GM20431 (cell line): ENCODE data around the gene MRAP.

Experiments used
- in situ Hi-C: fragments of 300-500 bp; cut with MseI, MboI; formaldehyde crosslinking; loops from one replicate; pipeline ENCODE4 v1.15.0; 2020; ENCODE audit warnings: low sequenced_read_pairs; ENCODE audit not compliant: unreplicated experiment

Gene MRAP

DNA sequence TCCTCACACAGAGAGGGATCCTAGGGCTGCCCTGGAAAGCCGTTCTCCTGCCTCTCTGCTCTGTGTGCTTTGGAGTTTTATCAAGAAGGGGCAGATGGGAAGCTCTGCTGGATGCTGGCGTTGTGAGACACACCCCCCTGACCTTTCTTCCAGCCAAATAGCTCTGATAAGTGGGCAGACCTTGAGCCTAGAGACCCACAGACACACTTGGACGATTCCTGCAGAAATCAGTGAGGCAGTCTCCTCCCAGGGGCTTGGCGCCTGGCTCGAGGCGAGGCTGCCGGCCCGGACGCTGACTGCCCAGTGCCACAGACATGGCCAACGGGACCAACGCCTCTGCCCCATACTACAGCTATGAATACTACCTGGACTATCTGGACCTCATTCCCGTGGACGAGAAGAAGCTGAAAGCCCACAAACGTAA, at the start of gene MRAP:
Gene MRAP (plus strand): TSS at position 198 of the 424 bp plus-strand sequence. CDS start 117 bp downstream, at position 315.
- in situ Hi-C loops: no loop called here

GRCh38 chr21:32249511-32250280, 49.0 kb upstream of the MRAP start:
- in situ Hi-C loops: loop anchor here (25.0 kb wide), 1 partner anchor 387 kb away; the partner anchor contains the start of gene HUNK

- in situ Hi-C loops: loop anchor here (25.0 kb wide), 1 partner anchor 390 kb away; the partner anchor contains the start of gene HUNK
Measured at GRCh38 chr21:32252136-32252535, 46.5 kb upstream of the MRAP start.

- in situ Hi-C loops: loop anchor here (25.0 kb wide), 1 partner anchor 391 kb away; the partner anchor contains the start of gene HUNK
Measured at GRCh38 chr21:32253215-32253641, 45.4 kb upstream of the MRAP start.

DNA sequence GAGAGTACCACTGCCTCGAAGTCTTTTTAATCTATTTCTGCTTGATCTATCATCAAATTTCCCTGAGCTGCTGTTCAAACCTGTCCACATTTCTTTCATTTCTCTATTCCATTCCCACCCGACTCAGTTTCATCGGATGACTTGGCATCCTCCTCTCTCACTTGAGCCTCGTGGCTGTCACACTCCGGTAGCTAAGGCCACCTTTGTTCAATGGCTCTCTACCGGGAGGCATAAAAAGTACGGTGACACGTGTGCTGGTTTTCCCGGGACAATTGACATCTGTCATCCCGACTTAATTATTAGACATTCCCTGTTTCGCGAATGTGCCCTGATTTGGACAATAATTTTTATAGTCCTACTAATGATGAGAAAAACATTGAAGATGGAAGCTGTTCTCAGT, 42.4 kb upstream of the MRAP start:
- in situ Hi-C loops: loop anchor here (25.0 kb wide), 1 partner anchor 394 kb away; the partner anchor contains the start of gene HUNK

GRCh38 chr21:32256873-32257620, 41.6 kb upstream of the MRAP start:
- in situ Hi-C loops: loop anchor here (25.0 kb wide), 1 partner anchor 395 kb away; the partner anchor contains the start of gene HUNK

- in situ Hi-C loops: loop anchor here (25.0 kb wide), 1 partner anchor 396 kb away; the partner anchor contains the start of gene HUNK
Measured at GRCh38 chr21:32257962-32258785, 40.5 kb upstream of the MRAP start.

DNA sequence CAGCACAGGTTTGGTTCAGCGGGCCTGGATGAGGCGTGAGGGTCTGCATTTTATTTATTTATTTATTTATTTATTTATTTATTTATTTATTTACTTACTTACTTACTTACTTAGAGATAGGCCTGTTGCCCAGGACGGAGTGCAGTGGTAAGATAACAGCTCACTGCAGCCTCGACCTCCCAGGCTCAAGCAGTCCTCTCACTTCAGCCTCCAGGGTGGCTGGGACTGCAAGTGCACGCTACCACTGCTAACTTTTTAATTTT, 39.9 kb upstream of the MRAP start:
- in situ Hi-C loops: loop anchor here (25.0 kb wide), 1 partner anchor 396 kb away; the partner anchor contains the start of gene HUNK

- in situ Hi-C loops: loop anchor here (25.0 kb wide), 1 partner anchor 398 kb away; the partner anchor contains the start of gene HUNK
Measured at GRCh38 chr21:32260130-32260529, 38.5 kb upstream of the MRAP start.

DNA sequence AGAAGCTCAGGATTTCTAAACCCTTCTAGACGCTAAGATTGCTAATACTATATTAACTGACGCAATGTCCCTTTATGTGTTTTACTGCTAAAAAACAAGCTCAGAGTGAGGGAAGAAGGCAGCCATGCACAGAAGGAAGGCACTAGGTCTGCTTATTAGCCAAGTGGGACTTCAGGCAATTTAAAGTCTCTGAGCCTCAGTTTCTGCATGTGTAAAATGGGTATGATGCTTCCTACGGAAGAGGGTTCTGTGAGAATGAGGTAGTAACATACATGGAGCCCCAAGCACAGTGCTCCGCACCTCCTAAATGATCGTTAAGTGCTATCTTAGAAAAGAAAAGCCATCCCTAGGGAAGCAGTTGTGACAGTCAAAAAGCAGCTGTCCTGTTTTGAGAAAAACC, 36.7 kb upstream of the MRAP start:
- in situ Hi-C loops: loop anchor here (25.0 kb wide), 1 partner anchor 400 kb away; the partner anchor contains the start of gene HUNK

DNA sequence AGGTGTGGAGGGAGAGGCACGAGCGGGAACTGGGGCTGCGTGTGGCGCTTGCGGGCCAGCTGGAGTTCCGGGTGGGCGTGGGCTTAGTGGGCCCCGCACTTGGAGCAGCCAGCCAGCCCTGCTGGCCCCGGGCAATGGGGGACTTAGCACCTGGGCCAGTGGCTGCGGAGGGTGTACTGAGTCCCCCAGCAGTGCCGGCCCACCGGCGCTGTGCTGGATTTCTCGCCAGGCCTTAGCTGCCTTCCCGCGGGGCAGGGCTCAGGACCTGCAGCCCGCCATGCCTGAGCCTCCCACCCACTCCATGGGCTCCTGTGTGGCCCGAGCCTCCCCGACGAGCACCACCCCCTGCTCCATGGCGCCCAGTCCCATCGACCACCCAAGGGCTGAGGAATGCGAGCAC, 33.3 kb upstream of the MRAP start:
- in situ Hi-C loops: loop anchor here (25.0 kb wide), 1 partner anchor 403 kb away; the partner anchor contains the start of gene HUNK

DNA sequence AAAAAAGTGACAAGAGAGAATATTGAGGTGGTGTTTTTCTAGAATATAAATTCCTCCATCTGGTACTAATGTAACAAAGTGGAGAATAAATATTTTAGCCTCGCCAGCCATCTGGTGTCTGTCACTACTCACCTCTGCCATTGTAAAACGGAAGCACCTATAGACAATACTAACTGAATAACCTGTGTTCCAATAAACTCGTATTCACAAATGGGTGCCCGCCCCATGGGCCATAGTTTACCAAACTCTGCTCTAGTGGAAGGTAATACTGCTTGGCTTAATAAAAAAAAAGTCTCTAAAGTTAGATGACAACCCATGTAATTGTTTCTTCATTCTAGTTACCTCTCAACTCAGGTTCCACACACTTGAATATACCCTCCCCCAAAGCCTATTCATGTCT, 27.9 kb upstream of the MRAP start:
- in situ Hi-C loops: loop anchor here (25.0 kb wide), 1 partner anchor 408 kb away; the partner anchor contains the start of gene HUNK

- in situ Hi-C loops: no loop called here
Measured at GRCh38 chr21:32276671-32277070, 22.0 kb upstream of the MRAP start.

DNA sequence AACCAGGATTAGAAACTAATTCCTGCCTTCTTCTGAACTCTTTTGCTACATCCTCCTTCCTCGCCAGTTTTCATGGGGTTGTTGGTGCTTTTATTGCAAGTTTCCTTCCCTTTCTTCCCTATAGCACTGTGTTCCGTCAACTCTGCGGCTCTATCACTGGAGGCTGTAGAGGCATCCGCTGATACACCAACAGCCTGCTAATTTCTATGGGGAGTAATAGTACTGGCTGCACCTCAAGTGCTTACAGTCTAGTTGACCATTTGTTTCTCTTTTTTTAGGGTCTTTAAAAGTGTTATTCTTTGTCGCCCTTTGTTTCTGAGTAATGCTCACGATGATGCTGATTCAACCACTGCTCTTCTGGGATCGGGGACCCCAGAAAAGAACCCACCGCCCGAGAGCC, 20.6 kb upstream of the MRAP start:
- in situ Hi-C loops: no loop called here

GRCh38 chr21:32278518-32279376, 19.9 kb upstream of the MRAP start, which contains the start of gene MIS18A:
MIS18A (minus strand) TSS chr21:32279049; CDS start chr21:32279014, 35 bp downstream.
- in situ Hi-C loops: no loop called here

DNA sequence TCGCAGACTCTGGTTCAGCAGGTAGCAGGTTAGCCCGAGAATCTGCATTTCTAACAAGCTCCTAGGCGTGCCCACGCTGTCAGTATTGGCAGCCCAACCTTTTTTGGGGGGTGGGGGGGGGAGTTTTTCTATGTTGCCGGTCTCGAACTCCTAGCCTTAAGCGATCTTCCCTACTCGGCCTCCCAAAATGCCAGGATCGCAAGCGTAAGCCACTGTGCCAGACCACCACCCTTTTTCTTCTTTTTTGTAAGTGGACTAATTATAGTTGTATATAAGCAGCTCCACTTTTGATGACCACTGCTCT, 19.3 kb upstream of the MRAP start:
- in situ Hi-C loops: no loop called here

GRCh38 chr21:32281531-32281930, 17.1 kb upstream of the MRAP start:
- in situ Hi-C loops: no loop called here

DNA sequence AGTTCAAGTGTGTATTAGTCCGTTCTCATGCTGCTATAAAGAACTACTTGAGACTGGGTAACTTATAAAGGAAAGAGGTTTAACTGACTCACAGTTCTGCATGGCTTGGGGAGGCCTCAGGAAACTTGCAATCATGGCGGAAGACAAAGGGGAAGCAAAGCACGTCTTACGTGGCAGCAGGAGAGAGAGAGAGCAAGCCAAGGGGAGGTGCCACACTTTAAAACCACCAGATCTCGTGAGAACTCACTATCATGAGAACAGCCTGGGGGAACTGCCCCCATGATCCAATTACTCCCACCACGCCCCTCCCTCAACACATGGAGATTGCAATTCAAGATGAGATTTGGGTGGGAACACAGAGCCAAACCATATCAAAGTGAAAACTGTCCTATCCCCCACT, 15.7 kb upstream of the MRAP start:
- in situ Hi-C loops: no loop called here

- in situ Hi-C loops: no loop called here
Measured at GRCh38 chr21:32285476-32285875, 13.2 kb upstream of the MRAP start.
